CD4-positive, alpha-beta T cell (primary cell): Measurements from ENCODE around the gene NIPAL4. TPM values are rescaled to one million over a fixed set of nuclear protein-coding genes. Genes with fewer than 3 reads are reported as not detected.

Experiments used
- ATAC-seq: fragments of 200-7000 bp; cut with Tn5 transposase; one replicate; pipeline ENCODE4 v1.10.0; 2022; ENCODE audit warnings: mild to moderate bottlenecking; ENCODE audit not compliant: poor library complexity
- CTCF ChIA-PET: fragments of 350-600 bp; sonication (Branson Sonifier 250); formaldehyde crosslinking; loops from one replicate; lab custom pipeline; 2021; ENCODE audit warnings: antibody characterized with exemption, inconsistent platforms; lab: Charles Lee
- POLR2A ChIA-PET: fragments of 350-600 bp; sonication (Branson Sonifier 250); formaldehyde crosslinking; loops from one replicate; lab custom pipeline; 2021; ENCODE audit warnings: antibody characterized with exemption, inconsistent platforms; lab: Charles Lee
- DNase-seq, 14 experiments: peaks; one replicate each; pipeline ENCODE4 v3.0.0-alpha.2; 2013 to 2020; ENCODE audit warnings: mixed read lengths in 2 of 14
- H3K27ac ChIP-seq, 2 donors: one replicate each; pipeline versions ENCODE4 v1.5.1 to v1.7.0; 2013; ENCODE audit warnings: low read length in 2 of 2, low read depth in 1 of 2, mild to moderate bottlenecking in 1 of 2
- H3K27me3 ChIP-seq, 2 experiments: 1 replicate in 1 of 2; 2 replicates in 1 of 2; pipeline versions ENCODE4 v1.6.1 to v1.7.0; 2013; ENCODE audit warnings: low read length in 2 of 2, control low read depth in 1 of 2, mild to moderate bottlenecking in 1 of 2, moderate library complexity in 1 of 2; ENCODE audit not compliant: insufficient read depth in 2 of 2, control insufficient read depth in 1 of 2
- H3K36me3 ChIP-seq: one replicate; pipeline ENCODE4 v1.6.1; 2013; ENCODE audit warnings: low read length, control low read depth; ENCODE audit not compliant: insufficient read depth
- H3K4me1 ChIP-seq: one replicate; pipeline ENCODE4 v1.6.1; 2013; ENCODE audit warnings: low read length, control low read depth; ENCODE audit not compliant: insufficient read depth
- H3K4me3 ChIP-seq: one replicate; pipeline ENCODE4 v1.5.1; 2013; ENCODE audit warnings: mild to moderate bottlenecking, low read length, moderate library complexity
- H3K9me3 ChIP-seq, 2 experiments: 1 replicate in 1 of 2; 2 replicates in 1 of 2; pipeline versions ENCODE4 v1.6.1 to v1.7.0; 2013; ENCODE audit warnings: low read length in 2 of 2, mild to moderate bottlenecking in 2 of 2, control low read depth in 1 of 2, moderate library complexity in 1 of 2; ENCODE audit not compliant: control insufficient read depth in 1 of 2, insufficient read depth in 1 of 2
- H3K27ac Mint-ChIP-seq: one replicate; pipeline ENCODE4 v1.8.0; 2020; ENCODE audit warnings: mixed read lengths
- H3K27me3 Mint-ChIP-seq: one replicate; pipeline ENCODE4 v1.8.0; 2021; ENCODE audit warnings: mixed read lengths
- H3K36me3 Mint-ChIP-seq: one replicate; pipeline ENCODE4 v1.8.0; 2021; ENCODE audit warnings: low read depth, mixed read lengths
- H3K4me1 Mint-ChIP-seq: one replicate; pipeline ENCODE4 v1.8.0; 2021; ENCODE audit warnings: low read depth, mixed read lengths
- H3K4me3 Mint-ChIP-seq: one replicate; pipeline ENCODE4 v1.8.0; 2020; ENCODE audit warnings: mild to moderate bottlenecking, mixed read lengths
- H3K9me3 Mint-ChIP-seq: one replicate; pipeline ENCODE4 v1.8.0; 2020; ENCODE audit warnings: mixed read lengths
- CTCF ChIP-seq: fragments of 200-600 bp; IDR thresholded peaks from one replicate; pipeline ENCODE4 v1.8.0; 2022; ENCODE audit warnings: antibody characterized with exemption, mild to moderate bottlenecking
- intact Hi-C, 2 experiments: fragments of 100-400 bp; cut with DNase I in 1 of 2; cut with micrococcal nuclease in 1 of 2; formaldehyde crosslinking; loops; one replicate each; pipeline versions ENCODE4 v1.15.1 to v1.9.0; 2023 to 2025; cut with DNase I, micrococcal nuclease
- total RNA-seq, 174 experiments: library from RNA in 2 of 174; stranded (reverse) in 2 of 174; gene quantifications; one replicate each; pipeline ENCODE4 v1.2.3 and lab custom pipeline; 2021 to 2026

Gene NIPAL4
- total RNA-seq, 2 experiments from 2014 or later, result 0.16 to 0.45 TPM

GRCh38 chr5:157486221-157486681 lies 26.2 kb downstream of the NIPAL4 start:
- TF ChIP-seq CTCF, result no peak
- H3K36me3 ChIP-seq, result peaks cover 86% of the 10 kb centered on the region
- DNase-seq (peak in 1 of 14 experiments; percentile 19), ATAC-seq (peak; percentile 39)
- H3K27me3 ChIP-seq, result no peaks in the 10 kb centered on the region
- no peak overlapping the region for H3K4me3 Mint-ChIP-seq
- peaks cover 31% of the 10 kb centered on the region for H3K4me1 ChIP-seq
- no peaks in the 10 kb centered on the region for H3K27me3 Mint-ChIP-seq
- POLR2A ChIA-PET, result no interaction called here
- H3K36me3 Mint-ChIP-seq, result peaks cover 46% of the 10 kb centered on the region
- H3K27ac Mint-ChIP-seq, result peak overlapping the region; percentile 2
- peak overlapping the region in 1 of 2 donors; percentile 19 for H3K27ac ChIP-seq
- intact Hi-C loops, result no loop called here
- H3K4me1 Mint-ChIP-seq, result peaks cover 17% of the 10 kb centered on the region
- H3K4me3 ChIP-seq, result no peak overlapping the region
- H3K9me3 ChIP-seq, result no peaks in the 10 kb centered on the region
- no peaks in the 10 kb centered on the region for H3K9me3 Mint-ChIP-seq
- CTCF ChIA-PET, result no interaction called here

GRCh38 chr5:157486861-157487260 lies 26.8 kb downstream of the NIPAL4 start:
- Histone ChIP-seq H3K4me1 (peaks cover 29% of the 10 kb centered on the region), H3K27me3 (no peaks in the 10 kb centered on the region), H3K9me3 (no peaks in the 10 kb centered on the region), H3K4me3 (no peak overlapping the region), H3K27ac (peak overlapping the region in 1 of 2 donors; percentile 46), H3K36me3 (peaks cover 86% of the 10 kb centered on the region)
- peaks cover 47% of the 10 kb centered on the region for H3K36me3 Mint-ChIP-seq
- DNase-seq, result no peak
- CTCF ChIA-PET, result no interaction called here
- no peak overlapping the region for H3K4me3 Mint-ChIP-seq
- peak overlapping the region; percentile 2 for H3K27ac Mint-ChIP-seq
- POLR2A ChIA-PET, result interaction anchor here (0.6 kb wide), 1 partner anchor 244 kb away, joined by 4 read pairs; no protein-coding TSS in a partner anchor
- intact Hi-C loops, result no loop called here
- H3K9me3 Mint-ChIP-seq, result no peaks in the 10 kb centered on the region
- H3K4me1 Mint-ChIP-seq, result peaks cover 17% of the 10 kb centered on the region
- ATAC-seq, result no peak
- H3K27me3 Mint-ChIP-seq, result no peaks in the 10 kb centered on the region
- TF ChIP-seq CTCF, result no peak

GRCh38 chr5:157487358-157487757 lies 27.3 kb downstream of the NIPAL4 start:
- peaks cover 29% of the 10 kb centered on the region for H3K4me1 ChIP-seq
- POLR2A ChIA-PET, result interaction anchor here (0.6 kb wide), 1 partner anchor 243 kb away, joined by 4 read pairs; no protein-coding TSS in a partner anchor
- peak in 3 of 14 experiments; percentile 15 to 27 (median 19) for DNase-seq
- CTCF ChIA-PET, result no interaction called here
- peak overlapping the region; percentile 2 for H3K27ac Mint-ChIP-seq
- peaks cover 42% of the 10 kb centered on the region for H3K36me3 Mint-ChIP-seq
- intact Hi-C loops, result no loop called here
- no peaks in the 10 kb centered on the region for H3K27me3 Mint-ChIP-seq
- peak overlapping the region in 1 of 2 donors; percentile 46 for H3K27ac ChIP-seq
- no peak overlapping the region for H3K4me3 Mint-ChIP-seq
- ATAC-seq, result no peak
- H3K9me3 Mint-ChIP-seq, result no peaks in the 10 kb centered on the region
- TF ChIP-seq CTCF, result no peak
- H3K4me3 ChIP-seq, result no peak overlapping the region
- H3K4me1 Mint-ChIP-seq, result peaks cover 17% of the 10 kb centered on the region
- H3K36me3 ChIP-seq, result peaks cover 88% of the 10 kb centered on the region
- H3K9me3 ChIP-seq, result no peaks in the 10 kb centered on the region
- H3K27me3 ChIP-seq, result no peaks in the 10 kb centered on the region
